GM23338 (cell line): ENCODE data around the gene RAB42. TPM values are rescaled to one million over a fixed set of nuclear protein-coding genes. Genes with fewer than 3 reads are reported as not detected.

Experiments
- ATAC-seq: fragments of 200-7000 bp; cut with Tn5 transposase; 3 replicates; pipeline ENCODE4 v1.9.1; 2020
- DNase-seq: peaks from one replicate; pipeline ENCODE4 v3.0.0-alpha.2; 2015; ENCODE audit warnings: low spot score
- H2AFZ ChIP-seq: fragments of 200-600 bp; sonication (generic); 2 replicates; pipeline ENCODE4 v1.8.0; 2016; ENCODE audit warnings: antibody characterized with exemption, mild to moderate bottlenecking, moderate library complexity
- H3F3A ChIP-seq: fragments of 200-600 bp; sonication (generic); replicated peaks from 2 replicates; pipeline ENCODE4 v1.8.0; 2017; ENCODE audit warnings: antibody characterized with exemption, mixed run types, low read depth
- H3K27ac ChIP-seq: fragments of 200-600 bp; sonication (generic); 2 replicates; pipeline ENCODE4 v1.6.1; 2016; ENCODE audit warnings: low read depth
- H3K27me3 ChIP-seq: fragments of 200-600 bp; sonication (generic); 2 replicates; pipeline ENCODE4 v1.8.0; 2016; ENCODE audit warnings: mild to moderate bottlenecking, mixed run types, moderate library complexity; ENCODE audit not compliant: insufficient read depth
- H3K36me3 ChIP-seq: fragments of 200-600 bp; sonication (generic); 2 replicates; pipeline ENCODE4 v1.8.0; 2016; ENCODE audit warnings: mild to moderate bottlenecking; ENCODE audit not compliant: insufficient read depth
- H3K4me1 ChIP-seq: fragments of 200-600 bp; sonication (generic); 2 replicates; pipeline ENCODE4 v1.8.0; 2016; ENCODE audit warnings: mild to moderate bottlenecking, moderate library complexity; ENCODE audit not compliant: insufficient read depth
- H3K4me2 ChIP-seq: fragments of 200-600 bp; sonication (generic); 2 replicates; pipeline ENCODE4 v1.7.1; 2017; ENCODE audit warnings: mixed run types
- H3K4me3 ChIP-seq: fragments of 200-600 bp; sonication (generic); 2 replicates; pipeline ENCODE4 v1.6.1; 2016; ENCODE audit warnings: mixed run types
- H3K79me2 ChIP-seq: fragments of 200-600 bp; sonication (generic); replicated peaks from 2 replicates; pipeline ENCODE4 v1.8.0; 2017; ENCODE audit warnings: mild to moderate bottlenecking; ENCODE audit not compliant: insufficient read depth
- H3K9me2 ChIP-seq: fragments of 200-600 bp; sonication (generic); 2 replicates; pipeline ENCODE4 v1.8.0; 2017; ENCODE audit not compliant: insufficient read depth
- H4K20me1 ChIP-seq: fragments of 200-600 bp; sonication (generic); replicated peaks from 2 replicates; pipeline ENCODE4 v1.8.0; 2017; ENCODE audit warnings: mild to moderate bottlenecking; ENCODE audit not compliant: insufficient read depth
- H3K27ac Mint-ChIP-seq: 2 replicates; pipeline ENCODE4 v1.8.0; 2020; ENCODE audit warnings: inconsistent platforms, mild to moderate bottlenecking, moderate library complexity, mixed read lengths
- H3K27me3 Mint-ChIP-seq: 3 replicates; pipeline ENCODE4 v1.8.0; 2022; ENCODE audit warnings: low read depth, mild to moderate bottlenecking, moderate library complexity, mixed read lengths, inconsistent platforms; ENCODE audit not compliant: insufficient read depth, poor library complexity
- H3K36me3 Mint-ChIP-seq: 3 replicates; pipeline ENCODE4 v1.8.0; 2021; ENCODE audit warnings: low read depth, mild to moderate bottlenecking, inconsistent platforms, moderate library complexity, mixed read lengths
- H3K4me1 Mint-ChIP-seq: 3 replicates; pipeline ENCODE4 v1.8.0; 2020; ENCODE audit warnings: mild to moderate bottlenecking, inconsistent platforms, mixed read lengths
- H3K4me3 Mint-ChIP-seq: 3 replicates; pipeline ENCODE4 v1.8.0; 2021; ENCODE audit warnings: moderate library complexity, mild to moderate bottlenecking, inconsistent platforms, mixed read lengths
- H3K9me3 Mint-ChIP-seq: 3 replicates; pipeline ENCODE4 v1.8.0; 2020; ENCODE audit warnings: moderate library complexity, mild to moderate bottlenecking, inconsistent platforms, mixed read lengths
- CTCF ChIP-seq, 2 experiments: fragments of 200-600 bp in 1 of 2; sonication (generic) in 1 of 2; conservative IDR thresholded peaks; 2 replicates each; pipeline versions ENCODE4 v1.5.1 to v1.6.1; 2016 to 2017; ENCODE audit warnings: antibody characterized with exemption in 2 of 2, low read depth in 2 of 2, mild to moderate bottlenecking in 2 of 2, moderate library complexity in 1 of 2
- POLR2AphosphoS5 ChIP-seq: IDR thresholded peaks from 2 replicates; pipeline ENCODE4 v1.6.1; 2016; ENCODE audit warnings: antibody characterized with exemption, low read depth
- STAT1 ChIP-seq: IDR thresholded peaks from one replicate; pipeline ENCODE4 v1.6.1; 2016; ENCODE audit warnings: antibody characterized with exemption; ENCODE audit not compliant: unreplicated experiment
- ZNF462 ChIP-seq: fragments of 250-450 bp; sonication (Bioruptor Pico); IDR thresholded peaks from 2 replicates; pipeline ENCODE4 v1.5.0; 2020; ENCODE audit warnings: mild to moderate bottlenecking, moderate library complexity
- polyA plus RNA-seq: library from polyadenylated mRNA; unstranded; fragments of >200 nt; fragmentation: Nextera tagmentation; extraction: Ambion mirVana; gene quantifications from 2 replicates; pipeline ENCODE4 v1.2.1, GENCODE V29; 2016
- total RNA-seq: library from RNA; depleted of rRNA; stranded (reverse); fragments of >200 nt; shearing (Covaris generic); gene quantifications from 2 replicates; pipeline ENCODE4 v1.2.3, GENCODE V29; 2014

Gene RAB42
- total and polyA plus RNA-seq, 2 experiments from 2014 or later = 13.0 to 17.7 TPM

GRCh38 chr1:28632560-28632959 is 40.5 kb downstream of the RAB42 start (continued):
- TF ChIP-seq ZNF462 (CRISPR knock-in tag) (no peak), POLR2AphosphoS5 (no peak)

GRCh38 chr1:28640766-28641165 is 48.7 kb downstream of the RAB42 start:
- H3K27me3 ChIP-seq = no peaks in the 10 kb centered on the region
- H3F3A ChIP-seq = peaks cover 10% of the 10 kb centered on the region; the same call in 1 of the 2 replicates
- Mint-ChIP-seq H3K4me1 (peaks cover 18% of the 10 kb centered on the region), H3K9me3 (no peaks in the 10 kb centered on the region), H3K4me3 (peak overlapping the region; percentile 99; the same call in 2 of the 3 replicates), H3K36me3 (no peaks in the 10 kb centered on the region; the same call in 2 of the 3 replicates), H3K27me3 (peaks cover 21% of the 10 kb centered on the region), H3K27ac (no peak overlapping the region)
- H2AFZ ChIP-seq = no peak overlapping the region
- no peaks in the 10 kb centered on the region for H3K36me3 ChIP-seq
- TF ChIP-seq CTCF (conservative IDR thresholded peaks at IDR 0.05; ENCODE audit: low read depth in 2 of 2) (peak; percentile 31 to 38), STAT1 (no peak)
- no peak overlapping the region for H3K4me2 ChIP-seq
- no peaks in the 10 kb centered on the region for H4K20me1 ChIP-seq
- H3K4me1 ChIP-seq = peaks cover 9% of the 10 kb centered on the region; the same call in 1 of the 2 replicates
- H3K4me3 ChIP-seq = no peak overlapping the region
- H3K27ac ChIP-seq = no peak overlapping the region
- DNase-seq (peak; percentile 36), ATAC-seq (no peak)
- no peaks in the 10 kb centered on the region for H3K9me2 ChIP-seq
- H3K79me2 ChIP-seq = peaks cover 31% of the 10 kb centered on the region
